ENCODE measurements around the gene MAP2K1. TPM values are rescaled to one million over a fixed set of nuclear protein-coding genes. Genes with fewer than 3 reads are reported as not detected.
A peak's percentile ranks its signal among the peaks of the same experiment; 100 is the strongest.
"Not testable (repeated sequence)": the region's sequence is repeated elsewhere in the genome, so short reads cannot be mapped to it uniquely, and the experiment has no call there.

Gene MAP2K1
- total RNA-seq, 4 donors from 2014 or later = 29.5 to 37.6 (median 35.9) TPM

GRCh38 chr15:66389098-66389858 lies 2.6 kb downstream of the MAP2K1 start:
- TF ChIP-seq EP300 (IDR thresholded peaks at IDR 0.05) (no peak), POLR2AphosphoS5 (IDR thresholded peaks at IDR 0.05) (no peak), POLR2A (IDR thresholded peaks at IDR 0.05; ENCODE audit: low read depth) (no peak), CTCF (IDR thresholded peaks at IDR 0.05) (no peak)
- no peak overlapping the region for H3K4me3 ChIP-seq
- H3K4me1 ChIP-seq = peaks cover 33 to 50% (median 45%) of the 10 kb centered on the region in 4 donors
- no peak overlapping the region for H3K27ac ChIP-seq (replicated peaks in 1 of 4)
- WGBS = 95% methylated on average over 13 of the region's 14 CpGs
- no peak for DNase-seq (ENCODE audit: extremely low spot score)
- H3K9me3 ChIP-seq = no peaks in the 10 kb centered on the region
- H3K36me3 ChIP-seq = no peaks in the 10 kb centered on the region
- H3K27me3 ChIP-seq = no peaks in the 10 kb centered on the region
- intact Hi-C loops (cut with DNase I) = no loop called here

- intact Hi-C loops (cut with DNase I) = no loop called here
- DNase-seq (ENCODE audit: extremely low spot score) = no peak
Observed at GRCh38 chr15:66389859-66390381, 3.2 kb downstream of the MAP2K1 start.

GRCh38 chr15:66390678-66391077 lies 4.0 kb downstream of the MAP2K1 start:
- no peak overlapping the region for H3K27ac ChIP-seq (replicated peaks in 1 of 4)
- intact Hi-C loops (cut with DNase I) = no loop called here

More at GRCh38 chr15:66389859-66390381, 3.2 kb downstream of the MAP2K1 start:
- no peaks in the 10 kb centered on the region for H3K9me3 ChIP-seq
- no peak overlapping the region for H3K4me3 ChIP-seq
- TF ChIP-seq POLR2AphosphoS5 (IDR thresholded peaks at IDR 0.05) = no peak
- no peak for TF ChIP-seq CTCF (IDR thresholded peaks at IDR 0.05)
- no peak for TF ChIP-seq POLR2A (IDR thresholded peaks at IDR 0.05; ENCODE audit: low read depth)
- TF ChIP-seq EP300 (IDR thresholded peaks at IDR 0.05) = no peak
- no peaks in the 10 kb centered on the region for H3K27me3 ChIP-seq
- H3K4me1 ChIP-seq = peaks cover 33 to 50% (median 45%) of the 10 kb centered on the region in 4 donors
- H3K36me3 ChIP-seq = no peaks in the 10 kb centered on the region
- no peak overlapping the region for H3K27ac ChIP-seq (replicated peaks in 1 of 4)

GRCh38 chr15:66393037-66393436 lies 6.3 kb downstream of the MAP2K1 start:
- H3K9me3 ChIP-seq; H3K4me3 ChIP-seq; intact Hi-C loops (cut with DNase I); H3K36me3 ChIP-seq; DNase-seq (ENCODE audit: extremely low spot score); H3K27ac ChIP-seq (replicated peaks in 1 of 4); H3K27me3 ChIP-seq: not testable (repeated sequence)
- WGBS = 95% methylated on average over 1 of the region's 1 CpG
- H3K4me1 ChIP-seq = peaks cover 22 to 33% (median 27%) of the 10 kb centered on the region in 4 donors

More at GRCh38 chr15:66390678-66391077, 4.0 kb downstream of the MAP2K1 start:
- H3K9me3 ChIP-seq = no peaks in the 10 kb centered on the region
- peaks cover 30 to 45% (median 39%) of the 10 kb centered on the region in 4 donors for H3K4me1 ChIP-seq
- WGBS = 53% methylated on average over 1 of the region's 1 CpG
- H3K27me3 ChIP-seq = no peaks in the 10 kb centered on the region
- DNase-seq (ENCODE audit: extremely low spot score) = no peak
- no peaks in the 10 kb centered on the region for H3K36me3 ChIP-seq
- no peak for TF ChIP-seq POLR2A (IDR thresholded peaks at IDR 0.05; ENCODE audit: low read depth)
- TF ChIP-seq CTCF (IDR thresholded peaks at IDR 0.05) = no peak
- peak in 1 of 2 donors; percentile 24 for TF ChIP-seq POLR2AphosphoS5 (IDR thresholded peaks at IDR 0.05)
- no peak for TF ChIP-seq EP300 (IDR thresholded peaks at IDR 0.05)
- no peak overlapping the region for H3K4me3 ChIP-seq

- Histone ChIP-seq H3K4me1 (peaks cover 10 to 19% (median 13%) of the 10 kb centered on the region in 4 donors), H3K4me3 (no peak overlapping the region), H3K27ac (replicated peaks in 1 of 4) (no peak overlapping the region), H3K9me3 (no peaks in the 10 kb centered on the region), H3K36me3 (peaks cover 0 to 14% (median 4%) of the 10 kb centered on the region in 4 donors), H3K27me3 (no peaks in the 10 kb centered on the region)
- no peak for TF ChIP-seq POLR2A (IDR thresholded peaks at IDR 0.05; ENCODE audit: low read depth)
- TF ChIP-seq POLR2AphosphoS5 (IDR thresholded peaks at IDR 0.05) = no peak
- TF ChIP-seq CTCF (IDR thresholded peaks at IDR 0.05) = no peak
- WGBS = 92% methylated on average over 1 of the region's 1 CpG
- intact Hi-C loops (cut with DNase I) = no loop called here
- DNase-seq (ENCODE audit: extremely low spot score) = no peak
Observed at GRCh38 chr15:66394472-66394871, 7.8 kb downstream of the MAP2K1 start.
